Raji (cell line): Measurements from ENCODE around the gene CPEB4.

Experiments
- POLR2A ChIP-seq: IDR thresholded peaks from 2 replicates; pipeline ENCODE4 v1.6.1; 2011; ENCODE audit warnings: low read depth, low read length, control low read depth; ENCODE audit not compliant: insufficient read depth

Gene CPEB4

GRCh38 chr5:173888473-173889131, 453 bp downstream of the CPEB4 start:
- TF ChIP-seq POLR2A: no peak

DNA sequence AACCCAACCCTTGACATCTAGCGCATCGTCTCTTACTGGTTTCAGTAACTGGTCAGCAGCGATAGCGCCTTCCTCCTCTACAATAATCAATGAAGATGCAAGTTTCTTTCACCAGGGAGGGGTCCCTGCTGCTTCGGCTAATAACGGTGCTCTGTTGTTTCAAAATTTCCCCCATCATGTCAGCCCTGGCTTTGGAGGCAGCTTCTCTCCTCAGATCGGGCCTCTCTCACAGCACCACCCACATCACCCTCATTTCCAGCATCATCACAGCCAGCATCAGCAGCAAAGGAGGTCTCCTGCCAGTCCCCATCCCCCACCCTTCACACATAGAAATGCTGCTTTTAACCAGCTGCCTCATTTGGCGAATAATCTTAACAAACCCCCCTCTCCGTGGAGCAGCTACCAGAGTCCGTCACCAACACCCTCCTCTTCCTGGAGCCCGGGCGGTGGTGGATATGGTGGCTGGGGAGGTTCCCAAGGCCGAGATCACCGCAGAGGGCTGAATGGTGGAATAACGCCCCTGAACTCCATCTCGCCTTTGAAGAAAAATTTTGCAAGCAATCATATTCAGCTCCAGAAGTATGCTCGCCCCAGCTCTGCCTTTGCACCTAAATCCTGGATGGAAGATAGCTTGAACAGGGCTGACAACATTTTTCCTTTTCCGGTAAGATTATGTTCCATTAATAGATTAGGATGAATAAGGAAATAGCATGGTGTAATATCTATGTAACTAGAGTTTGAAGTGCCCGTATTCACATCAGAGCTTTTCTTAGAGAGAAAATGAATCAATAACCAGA, 2.2 kb downstream of the CPEB4 start:
- no peak for TF ChIP-seq POLR2A

GRCh38 chr5:173891308-173892116, 3.4 kb downstream of the CPEB4 start:
- TF ChIP-seq POLR2A: no peak

DNA sequence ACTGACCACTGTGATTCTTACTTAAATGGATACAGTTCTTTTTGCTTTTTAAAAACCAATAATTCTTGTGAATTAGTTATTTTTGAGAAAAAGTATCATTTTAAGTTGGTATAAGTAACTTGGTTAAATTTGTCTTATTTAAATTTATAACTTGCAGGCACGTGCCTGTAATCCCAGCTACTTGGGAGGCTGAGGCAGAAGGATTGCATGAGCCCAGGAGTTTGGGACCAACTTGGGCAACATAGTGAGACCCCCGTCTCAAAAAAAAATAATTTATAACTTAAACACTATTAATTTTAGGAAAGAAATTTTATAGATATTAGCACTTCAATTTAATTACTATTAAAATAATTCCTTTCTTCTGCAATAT, 5.0 kb downstream of the CPEB4 start:
- no peak for TF ChIP-seq POLR2A

- TF ChIP-seq POLR2A: no peak
These were observed 7.4 kb downstream of the CPEB4 start for GRCh38 chr5:173895401-173896165.

GRCh38 chr5:173896631-173897030, 8.5 kb downstream of the CPEB4 start:
- TF ChIP-seq POLR2A: no peak

GRCh38 chr5:173901705-173902104, 13.6 kb downstream of the CPEB4 start:
- TF ChIP-seq POLR2A: no peak

- no peak for TF ChIP-seq POLR2A
These were observed 14.2 kb downstream of the CPEB4 start for GRCh38 chr5:173902334-173902733.

GRCh38 chr5:173902743-173903142, 14.6 kb downstream of the CPEB4 start:
- no peak for TF ChIP-seq POLR2A

DNA sequence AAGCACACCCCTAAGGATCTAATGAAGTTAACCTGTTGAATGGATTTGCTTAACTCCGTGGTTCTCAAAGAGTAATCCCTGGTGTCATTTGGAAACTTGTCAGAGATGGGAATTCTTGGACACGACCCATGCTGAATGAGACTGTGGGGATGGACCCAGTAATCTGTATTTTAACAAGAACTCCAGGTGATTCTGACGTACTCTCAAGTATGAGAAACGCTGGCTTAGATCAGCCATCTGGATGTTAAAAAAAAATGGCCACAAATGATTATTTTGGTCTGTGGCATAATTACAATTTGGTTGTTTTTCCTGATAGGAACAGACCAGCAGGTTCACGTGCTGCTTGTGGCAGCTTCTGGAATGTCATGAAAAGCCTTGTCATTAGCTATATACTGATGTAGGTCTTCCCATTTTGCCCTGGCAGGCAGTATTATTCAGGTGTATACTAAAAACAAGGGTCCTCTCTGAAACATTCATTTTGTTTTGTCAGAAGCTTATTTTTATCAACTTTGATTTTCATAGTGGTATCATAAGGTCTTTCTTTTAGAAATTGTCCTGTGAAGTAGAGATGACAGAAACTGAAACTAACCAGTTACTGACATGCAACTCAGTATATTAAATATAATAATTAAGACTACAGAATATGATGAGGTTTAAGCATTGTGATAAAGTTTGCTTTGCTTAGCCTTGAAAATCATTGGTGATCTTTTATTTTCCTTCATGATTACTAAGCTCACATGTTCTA, 15.4 kb downstream of the CPEB4 start:
- TF ChIP-seq POLR2A: no peak

GRCh38 chr5:173904151-173904550, 16.0 kb downstream of the CPEB4 start:
- TF ChIP-seq POLR2A: no peak

- TF ChIP-seq POLR2A: no peak
These were observed 19.1 kb downstream of the CPEB4 start for GRCh38 chr5:173907284-173907683.

GRCh38 chr5:173907686-173908371, 19.7 kb downstream of the CPEB4 start:
- TF ChIP-seq POLR2A: no peak

DNA sequence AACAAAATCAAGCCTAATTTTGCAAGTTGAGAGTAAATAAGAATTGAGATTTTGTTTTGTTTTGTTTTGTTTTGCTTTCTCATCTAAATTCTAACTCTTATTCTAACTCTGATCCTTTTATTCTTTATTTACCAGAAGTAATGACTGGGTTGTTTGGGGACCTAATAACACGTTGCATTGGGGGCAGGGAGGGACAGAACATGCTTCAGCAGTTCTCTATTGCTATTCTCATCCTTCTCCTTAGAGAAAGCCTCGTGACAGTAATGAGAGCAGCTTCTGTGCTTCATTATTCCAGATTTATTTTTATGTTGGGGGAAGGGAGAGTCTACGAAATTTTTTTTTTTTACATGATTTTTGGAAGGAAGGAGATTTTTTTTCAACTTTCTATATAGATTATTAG, 21.1 kb downstream of the CPEB4 start:
- TF ChIP-seq POLR2A: no peak

DNA sequence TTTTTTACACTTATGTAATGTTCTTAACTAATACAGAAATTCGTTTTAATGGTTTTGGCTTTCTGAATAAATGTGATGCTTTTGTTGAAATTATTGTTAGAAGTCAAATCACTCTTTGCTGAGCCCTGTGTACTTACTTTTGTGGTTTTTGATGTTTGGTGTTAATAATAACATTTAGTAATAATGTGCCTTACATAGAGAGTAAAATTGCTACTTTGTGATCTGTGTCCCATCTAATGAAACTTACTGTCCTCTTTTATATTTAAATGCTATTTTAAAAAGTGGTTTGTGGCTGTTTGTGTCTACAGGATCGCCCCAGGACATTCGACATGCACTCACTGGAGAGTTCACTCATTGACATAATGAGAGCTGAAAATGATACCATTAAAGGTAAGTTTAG, 22.1 kb downstream of the CPEB4 start:
- TF ChIP-seq POLR2A: no peak
